WTC11 (cell line): Measurements from ENCODE around the gene PRKCQ. TPM values are rescaled to one million over a fixed set of nuclear protein-coding genes. Genes with fewer than 3 reads are reported as not detected.

Source experiments
- ATAC-seq: fragments of 200-7000 bp; cut with Tn5 transposase; 2 replicates; pipeline ENCODE4 v1.10.0; 2021; ENCODE audit warnings: mild to moderate bottlenecking, moderate library complexity
- CTCF ChIA-PET: fragments of 300-600 bp; sonication (Branson Sonifier 250); formaldehyde crosslinking; loops from one replicate; lab custom pipeline; 2021; ENCODE audit warnings: antibody characterized with exemption; lab: Charles Lee
- POLR2A ChIA-PET: fragments of 350-600 bp; sonication (Branson Sonifier 250); formaldehyde crosslinking; loops from one replicate; lab custom pipeline; 2021; ENCODE audit warnings: antibody characterized with exemption; lab: Charles Lee
- DNase-seq: peaks from one replicate; pipeline ENCODE4 v3.0.0; 2021; ENCODE audit warnings: low spot score
- H3K27ac Mint-ChIP-seq: 2 replicates; pipeline ENCODE4 v1.8.0; 2021; ENCODE audit warnings: mixed read lengths
- H3K27me3 Mint-ChIP-seq: 2 replicates; pipeline ENCODE4 v1.8.0; 2021; ENCODE audit warnings: low read depth, mild to moderate bottlenecking, moderate library complexity, mixed read lengths
- H3K36me3 Mint-ChIP-seq: 2 replicates; pipeline ENCODE4 v1.8.0; 2021; ENCODE audit warnings: mixed read lengths
- H3K4me1 Mint-ChIP-seq: 2 replicates; pipeline ENCODE4 v1.8.0; 2022; ENCODE audit warnings: mixed read lengths
- H3K4me3 Mint-ChIP-seq: 2 replicates; pipeline ENCODE4 v1.8.0; 2021; ENCODE audit warnings: mild to moderate bottlenecking, moderate library complexity, mixed read lengths
- H3K9me3 Mint-ChIP-seq: 2 replicates; pipeline ENCODE4 v1.8.0; 2021; ENCODE audit warnings: mixed read lengths
- ELF4 ChIP-seq: sonication (generic); formaldehyde crosslinking; IDR thresholded peaks from 2 replicates; pipeline ENCODE4 v1.8.1; 2022; ENCODE audit warnings: low read depth, mild to moderate bottlenecking, moderate library complexity, missing genetic modification reagents
- FOXP1 ChIP-seq: sonication (generic); formaldehyde crosslinking; IDR thresholded peaks from 2 replicates; pipeline ENCODE4 v1.8.0; 2022; ENCODE audit warnings: missing genetic modification reagents, mild to moderate bottlenecking, moderate library complexity, borderline replicate concordance
- GABPB1 ChIP-seq: sonication (generic); formaldehyde crosslinking; IDR thresholded peaks from 2 replicates; pipeline ENCODE4 v1.8.1; 2023; ENCODE audit warnings: mild to moderate bottlenecking, missing genetic modification reagents
- GTF2I ChIP-seq: fragments of 250-450 bp; sonication (Bioruptor Pico); conservative IDR thresholded peaks from 2 replicates; pipeline ENCODE4 v1.4.0; 2021; ENCODE audit warnings: mild to moderate bottlenecking
- JUN ChIP-seq: sonication (generic); formaldehyde crosslinking; IDR thresholded peaks from 2 replicates; pipeline ENCODE4 v1.8.0; 2023; ENCODE audit warnings: mild to moderate bottlenecking, missing genetic modification reagents
- NR1H2 ChIP-seq: sonication (generic); formaldehyde crosslinking; IDR thresholded peaks from 2 replicates; pipeline ENCODE4 v1.9.0; 2021; ENCODE audit warnings: mild to moderate bottlenecking, moderate library complexity, missing genetic modification reagents
- RELA ChIP-seq: sonication (generic); formaldehyde crosslinking; IDR thresholded peaks from 2 replicates; pipeline ENCODE4 v1.8.1; 2022; ENCODE audit warnings: missing genetic modification reagents, mild to moderate bottlenecking, borderline replicate concordance
- SOX15 ChIP-seq: fragments of 250-450 bp; sonication (Bioruptor Pico); IDR thresholded peaks from 2 replicates; pipeline ENCODE4 v1.9.0; 2021; ENCODE audit warnings: mild to moderate bottlenecking
- ZNF121 ChIP-seq: sonication (generic); formaldehyde crosslinking; IDR thresholded peaks from 2 replicates; pipeline ENCODE4 v1.8.0; 2023; ENCODE audit warnings: missing genetic modification reagents
- ZNF138 ChIP-seq: sonication (generic); formaldehyde crosslinking; conservative IDR thresholded peaks from 2 replicates; pipeline ENCODE4 v1.8.1; 2022; ENCODE audit warnings: mild to moderate bottlenecking, moderate library complexity, missing genetic modification reagents
- ZNF317 ChIP-seq: sonication (generic); formaldehyde crosslinking; IDR thresholded peaks from 2 replicates; pipeline ENCODE4 v1.8.1; 2023; ENCODE audit warnings: low read depth, mild to moderate bottlenecking, moderate library complexity, missing genetic modification reagents, borderline replicate concordance
- ZNF396 ChIP-seq: fragments of 250-450 bp; sonication (Bioruptor Pico); IDR thresholded peaks from 2 replicates; pipeline ENCODE4 v1.8.0; 2021; ENCODE audit warnings: mild to moderate bottlenecking, moderate library complexity, borderline replicate concordance
- ZNF671 ChIP-seq: fragments of 250-450 bp; sonication (Bioruptor Pico); IDR thresholded peaks from 2 replicates; pipeline ENCODE4 v1.8.0; 2021; ENCODE audit warnings: mild to moderate bottlenecking
- total RNA-seq: library from RNA; stranded (reverse); gene quantifications from 3 replicates; pipeline ENCODE4 v1.2.3, GENCODE V29; 2021
- TF ChIP-seq, protein P1 (sequence below): sonication (generic); formaldehyde crosslinking; IDR thresholded peaks from 2 replicates; pipeline ENCODE4 v1.8.0; 2022; ENCODE audit warnings: mild to moderate bottlenecking, missing genetic modification reagents
- TF ChIP-seq, protein P2 (sequence below): sonication (generic); formaldehyde crosslinking; IDR thresholded peaks from 2 replicates; pipeline ENCODE4 v1.8.0; 2022; ENCODE audit warnings: missing genetic modification reagents
- TF ChIP-seq, protein P3 (sequence below): sonication (generic); formaldehyde crosslinking; IDR thresholded peaks from 2 replicates; pipeline ENCODE4 v1.8.1; 2022; ENCODE audit warnings: missing genetic modification reagents, borderline replicate concordance
- TF ChIP-seq, protein P4 (sequence below): sonication (generic); formaldehyde crosslinking; IDR thresholded peaks from 2 replicates; pipeline ENCODE4 v1.8.1; 2023; ENCODE audit warnings: mild to moderate bottlenecking, missing genetic modification reagents, moderate library complexity
- TF ChIP-seq, protein P5 (sequence below): sonication (generic); formaldehyde crosslinking; IDR thresholded peaks from 2 replicates; pipeline ENCODE4 v1.8.1; 2022; ENCODE audit warnings: mild to moderate bottlenecking, missing genetic modification reagents, moderate library complexity, borderline replicate concordance
- TF ChIP-seq, protein P6 (sequence below): sonication (generic); formaldehyde crosslinking; IDR thresholded peaks from 2 replicates; pipeline ENCODE4 v1.8.0; 2022; ENCODE audit warnings: mild to moderate bottlenecking, missing genetic modification reagents
- TF ChIP-seq, protein P7 (sequence below): sonication (generic); formaldehyde crosslinking; conservative IDR thresholded peaks from 2 replicates; pipeline ENCODE4 v1.8.1; 2023; ENCODE audit warnings: mild to moderate bottlenecking, low read depth, missing genetic modification reagents, moderate library complexity
- TF ChIP-seq, protein P8 (sequence below): fragments of 250-450 bp; sonication (Bioruptor Pico); IDR thresholded peaks from 2 replicates; pipeline ENCODE4 v1.9.0; 2021; ENCODE audit warnings: mild to moderate bottlenecking

PRKCQ gene
- total RNA-seq, 1 experiment from 2014 or later = 8.7 TPM

DNA sequence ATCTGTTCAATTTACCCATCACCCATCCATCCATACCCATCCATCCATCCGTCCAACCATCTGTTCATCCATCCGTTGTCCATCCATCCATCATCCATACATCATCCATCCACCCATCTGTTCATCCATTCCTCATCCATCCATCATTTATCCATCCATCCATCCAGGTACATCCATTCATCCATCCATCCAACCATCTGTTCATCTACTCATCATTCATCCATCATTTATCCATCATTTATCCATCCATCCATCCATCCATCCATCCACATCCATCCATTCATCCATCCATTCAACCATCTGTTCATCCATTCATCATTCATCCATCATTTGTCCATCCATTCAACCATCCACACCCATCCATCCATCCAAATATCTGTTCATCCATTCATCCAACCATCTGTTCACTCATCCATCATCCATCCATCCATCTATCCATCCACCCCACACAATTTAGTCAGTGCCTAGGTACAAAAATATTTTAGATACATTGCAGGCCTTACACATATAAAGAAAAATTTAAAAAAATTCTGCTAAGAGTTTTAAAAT lies 119.1 kb downstream of the PRKCQ start:
- TF ChIP-seq ZNF396 (no peak), RELA (CRISPR knock-in tag) (no peak), FOXP1 (no peak), JUN (no peak), GABPB1 (CRISPR knock-in tag) (no peak), SOX15 (CRISPR knock-in tag) (no peak), ELF4 (no peak)
- TF ChIP-seq, protein P1, sequence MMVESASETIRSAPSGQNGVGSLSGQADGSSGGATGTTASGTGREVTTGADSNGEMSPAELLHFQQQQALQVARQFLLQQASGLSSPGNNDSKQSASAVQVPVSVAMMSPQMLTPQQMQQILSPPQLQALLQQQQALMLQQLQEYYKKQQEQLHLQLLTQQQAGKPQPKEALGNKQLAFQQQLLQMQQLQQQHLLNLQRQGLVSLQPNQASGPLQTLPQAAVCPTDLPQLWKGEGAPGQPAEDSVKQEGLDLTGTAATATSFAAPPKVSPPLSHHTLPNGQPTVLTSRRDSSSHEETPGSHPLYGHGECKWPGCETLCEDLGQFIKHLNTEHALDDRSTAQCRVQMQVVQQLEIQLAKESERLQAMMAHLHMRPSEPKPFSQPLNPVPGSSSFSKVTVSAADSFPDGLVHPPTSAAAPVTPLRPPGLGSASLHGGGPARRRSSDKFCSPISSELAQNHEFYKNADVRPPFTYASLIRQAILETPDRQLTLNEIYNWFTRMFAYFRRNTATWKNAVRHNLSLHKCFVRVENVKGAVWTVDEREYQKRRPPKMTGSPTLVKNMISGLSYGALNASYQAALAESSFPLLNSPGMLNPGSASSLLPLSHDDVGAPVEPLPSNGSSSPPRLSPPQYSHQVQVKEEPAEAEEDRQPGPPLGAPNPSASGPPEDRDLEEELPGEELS (CRISPR knock-in tag) = no peak
- TF ChIP-seq, protein P2, sequence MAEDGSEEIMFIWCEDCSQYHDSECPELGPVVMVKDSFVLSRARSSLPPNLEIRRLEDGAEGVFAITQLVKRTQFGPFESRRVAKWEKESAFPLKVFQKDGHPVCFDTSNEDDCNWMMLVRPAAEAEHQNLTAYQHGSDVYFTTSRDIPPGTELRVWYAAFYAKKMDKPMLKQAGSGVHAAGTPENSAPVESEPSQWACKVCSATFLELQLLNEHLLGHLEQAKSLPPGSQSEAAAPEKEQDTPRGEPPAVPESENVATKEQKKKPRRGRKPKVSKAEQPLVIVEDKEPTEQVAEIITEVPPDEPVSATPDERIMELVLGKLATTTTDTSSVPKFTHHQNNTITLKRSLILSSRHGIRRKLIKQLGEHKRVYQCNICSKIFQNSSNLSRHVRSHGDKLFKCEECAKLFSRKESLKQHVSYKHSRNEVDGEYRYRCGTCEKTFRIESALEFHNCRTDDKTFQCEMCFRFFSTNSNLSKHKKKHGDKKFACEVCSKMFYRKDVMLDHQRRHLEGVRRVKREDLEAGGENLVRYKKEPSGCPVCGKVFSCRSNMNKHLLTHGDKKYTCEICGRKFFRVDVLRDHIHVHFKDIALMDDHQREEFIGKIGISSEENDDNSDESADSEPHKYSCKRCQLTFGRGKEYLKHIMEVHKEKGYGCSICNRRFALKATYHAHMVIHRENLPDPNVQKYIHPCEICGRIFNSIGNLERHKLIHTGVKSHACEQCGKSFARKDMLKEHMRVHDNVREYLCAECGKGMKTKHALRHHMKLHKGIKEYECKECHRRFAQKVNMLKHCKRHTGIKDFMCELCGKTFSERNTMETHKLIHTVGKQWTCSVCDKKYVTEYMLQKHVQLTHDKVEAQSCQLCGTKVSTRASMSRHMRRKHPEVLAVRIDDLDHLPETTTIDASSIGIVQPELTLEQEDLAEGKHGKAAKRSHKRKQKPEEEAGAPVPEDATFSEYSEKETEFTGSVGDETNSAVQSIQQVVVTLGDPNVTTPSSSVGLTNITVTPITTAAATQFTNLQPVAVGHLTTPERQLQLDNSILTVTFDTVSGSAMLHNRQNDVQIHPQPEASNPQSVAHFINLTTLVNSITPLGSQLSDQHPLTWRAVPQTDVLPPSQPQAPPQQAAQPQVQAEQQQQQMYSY = no peak
- TF ChIP-seq, protein P3, sequence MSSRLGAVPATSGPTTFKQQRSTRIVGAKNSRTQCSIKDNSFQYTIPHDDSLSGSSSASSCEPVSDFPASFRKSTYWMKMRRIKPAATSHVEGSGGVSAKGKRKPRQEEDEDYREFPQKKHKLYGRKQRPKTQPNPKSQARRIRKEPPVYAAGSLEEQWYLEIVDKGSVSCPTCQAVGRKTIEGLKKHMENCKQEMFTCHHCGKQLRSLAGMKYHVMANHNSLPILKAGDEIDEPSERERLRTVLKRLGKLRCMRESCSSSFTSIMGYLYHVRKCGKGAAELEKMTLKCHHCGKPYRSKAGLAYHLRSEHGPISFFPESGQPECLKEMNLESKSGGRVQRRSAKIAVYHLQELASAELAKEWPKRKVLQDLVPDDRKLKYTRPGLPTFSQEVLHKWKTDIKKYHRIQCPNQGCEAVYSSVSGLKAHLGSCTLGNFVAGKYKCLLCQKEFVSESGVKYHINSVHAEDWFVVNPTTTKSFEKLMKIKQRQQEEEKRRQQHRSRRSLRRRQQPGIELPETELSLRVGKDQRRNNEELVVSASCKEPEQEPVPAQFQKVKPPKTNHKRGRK (CRISPR knock-in tag) = no peak
- no peak overlapping the region for H3K4me3 Mint-ChIP-seq
- CTCF ChIA-PET = no interaction called here
- H3K27ac Mint-ChIP-seq = no peak overlapping the region
- peaks cover 52% of the 10 kb centered on the region for H3K36me3 Mint-ChIP-seq
- H3K9me3 Mint-ChIP-seq = peaks cover 34% of the 10 kb centered on the region
- no peaks in the 10 kb centered on the region for H3K27me3 Mint-ChIP-seq
- POLR2A ChIA-PET = no interaction called here
- ATAC-seq (no peak), DNase-seq (no peak)
- peaks cover 6% of the 10 kb centered on the region for H3K4me1 Mint-ChIP-seq

DNA sequence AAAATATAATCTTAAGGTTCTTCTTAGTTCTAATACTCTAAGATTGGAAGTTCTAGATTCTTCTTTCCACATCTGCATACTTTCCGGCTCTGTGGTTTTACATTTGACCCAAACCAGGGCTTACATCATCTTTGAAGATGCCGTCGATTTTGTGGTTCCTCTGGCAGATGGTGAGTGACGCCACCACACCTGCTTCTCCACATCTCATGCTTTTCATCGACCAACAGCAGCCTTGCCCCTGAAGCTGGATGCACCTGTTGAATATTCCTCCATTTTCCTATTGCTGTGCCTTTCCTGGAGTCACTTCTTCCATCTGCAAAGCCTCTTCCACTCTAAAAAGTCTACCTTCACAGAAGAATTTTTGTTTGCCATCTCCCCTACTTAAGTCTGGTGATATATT lies 121.3 kb downstream of the PRKCQ start:
- no peaks in the 10 kb centered on the region for H3K27me3 Mint-ChIP-seq
- POLR2A ChIA-PET = no interaction called here
- H3K9me3 Mint-ChIP-seq = peaks cover 48% of the 10 kb centered on the region
- DNase-seq = no peak
- H3K27ac Mint-ChIP-seq = no peak overlapping the region
- ATAC-seq = no peak
- CTCF ChIA-PET = no interaction called here
- no peaks in the 10 kb centered on the region for H3K4me1 Mint-ChIP-seq
- H3K4me3 Mint-ChIP-seq = no peak overlapping the region
- H3K36me3 Mint-ChIP-seq = peaks cover 72% of the 10 kb centered on the region
- TF ChIP-seq ZNF121 (CRISPR knock-in tag) (no peak), ZNF671 (no peak), JUN (no peak), NR1H2 (CRISPR knock-in tag) (no peak), GTF2I (CRISPR knock-in tag) (no peak), ZNF138 (CRISPR knock-in tag) (no peak), ZNF317 (CRISPR knock-in tag) (no peak)
- TF ChIP-seq, protein P4, sequence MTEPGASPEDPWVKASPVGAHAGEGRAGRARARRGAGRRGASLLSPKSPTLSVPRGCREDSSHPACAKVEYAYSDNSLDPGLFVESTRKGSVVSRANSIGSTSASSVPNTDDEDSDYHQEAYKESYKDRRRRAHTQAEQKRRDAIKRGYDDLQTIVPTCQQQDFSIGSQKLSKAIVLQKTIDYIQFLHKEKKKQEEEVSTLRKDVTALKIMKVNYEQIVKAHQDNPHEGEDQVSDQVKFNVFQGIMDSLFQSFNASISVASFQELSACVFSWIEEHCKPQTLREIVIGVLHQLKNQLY = no peak
- TF ChIP-seq, protein P5, sequence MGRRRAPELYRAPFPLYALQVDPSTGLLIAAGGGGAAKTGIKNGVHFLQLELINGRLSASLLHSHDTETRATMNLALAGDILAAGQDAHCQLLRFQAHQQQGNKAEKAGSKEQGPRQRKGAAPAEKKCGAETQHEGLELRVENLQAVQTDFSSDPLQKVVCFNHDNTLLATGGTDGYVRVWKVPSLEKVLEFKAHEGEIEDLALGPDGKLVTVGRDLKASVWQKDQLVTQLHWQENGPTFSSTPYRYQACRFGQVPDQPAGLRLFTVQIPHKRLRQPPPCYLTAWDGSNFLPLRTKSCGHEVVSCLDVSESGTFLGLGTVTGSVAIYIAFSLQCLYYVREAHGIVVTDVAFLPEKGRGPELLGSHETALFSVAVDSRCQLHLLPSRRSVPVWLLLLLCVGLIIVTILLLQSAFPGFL (CRISPR knock-in tag) = no peak
- TF ChIP-seq, protein P6, sequence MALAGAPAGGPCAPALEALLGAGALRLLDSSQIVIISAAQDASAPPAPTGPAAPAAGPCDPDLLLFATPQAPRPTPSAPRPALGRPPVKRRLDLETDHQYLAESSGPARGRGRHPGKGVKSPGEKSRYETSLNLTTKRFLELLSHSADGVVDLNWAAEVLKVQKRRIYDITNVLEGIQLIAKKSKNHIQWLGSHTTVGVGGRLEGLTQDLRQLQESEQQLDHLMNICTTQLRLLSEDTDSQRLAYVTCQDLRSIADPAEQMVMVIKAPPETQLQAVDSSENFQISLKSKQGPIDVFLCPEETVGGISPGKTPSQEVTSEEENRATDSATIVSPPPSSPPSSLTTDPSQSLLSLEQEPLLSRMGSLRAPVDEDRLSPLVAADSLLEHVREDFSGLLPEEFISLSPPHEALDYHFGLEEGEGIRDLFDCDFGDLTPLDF = no peak
- TF ChIP-seq, protein P7, sequence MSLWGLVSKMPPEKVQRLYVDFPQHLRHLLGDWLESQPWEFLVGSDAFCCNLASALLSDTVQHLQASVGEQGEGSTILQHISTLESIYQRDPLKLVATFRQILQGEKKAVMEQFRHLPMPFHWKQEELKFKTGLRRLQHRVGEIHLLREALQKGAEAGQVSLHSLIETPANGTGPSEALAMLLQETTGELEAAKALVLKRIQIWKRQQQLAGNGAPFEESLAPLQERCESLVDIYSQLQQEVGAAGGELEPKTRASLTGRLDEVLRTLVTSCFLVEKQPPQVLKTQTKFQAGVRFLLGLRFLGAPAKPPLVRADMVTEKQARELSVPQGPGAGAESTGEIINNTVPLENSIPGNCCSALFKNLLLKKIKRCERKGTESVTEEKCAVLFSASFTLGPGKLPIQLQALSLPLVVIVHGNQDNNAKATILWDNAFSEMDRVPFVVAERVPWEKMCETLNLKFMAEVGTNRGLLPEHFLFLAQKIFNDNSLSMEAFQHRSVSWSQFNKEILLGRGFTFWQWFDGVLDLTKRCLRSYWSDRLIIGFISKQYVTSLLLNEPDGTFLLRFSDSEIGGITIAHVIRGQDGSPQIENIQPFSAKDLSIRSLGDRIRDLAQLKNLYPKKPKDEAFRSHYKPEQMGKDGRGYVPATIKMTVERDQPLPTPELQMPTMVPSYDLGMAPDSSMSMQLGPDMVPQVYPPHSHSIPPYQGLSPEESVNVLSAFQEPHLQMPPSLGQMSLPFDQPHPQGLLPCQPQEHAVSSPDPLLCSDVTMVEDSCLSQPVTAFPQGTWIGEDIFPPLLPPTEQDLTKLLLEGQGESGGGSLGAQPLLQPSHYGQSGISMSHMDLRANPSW = no peak
- TF ChIP-seq, protein P8, sequence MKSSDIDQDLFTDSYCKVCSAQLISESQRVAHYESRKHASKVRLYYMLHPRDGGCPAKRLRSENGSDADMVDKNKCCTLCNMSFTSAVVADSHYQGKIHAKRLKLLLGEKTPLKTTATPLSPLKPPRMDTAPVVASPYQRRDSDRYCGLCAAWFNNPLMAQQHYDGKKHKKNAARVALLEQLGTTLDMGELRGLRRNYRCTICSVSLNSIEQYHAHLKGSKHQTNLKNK = no peak
